K562 (cell line): Measurements from ENCODE around the gene ZNF69. TPM values are rescaled to one million over a fixed set of nuclear protein-coding genes. Genes with fewer than 3 reads are reported as not detected.

ENCODE experiments used
- ATAC-seq: fragments of 200-7000 bp; cut with Tn5 transposase; 3 replicates; pipeline ENCODE4 v1.9.1; 2020; ENCODE audit warnings: moderate library complexity
- BruUV-seq: library from RNA; stranded (reverse); fragments of 400-500 nt; replicated peaks from 2 replicates; lab custom pipeline; 2021; lab: Mats Ljungman, UMichigan
- CTCF ChIA-PET: fragments of 300-600 bp; formaldehyde crosslinking; extraction: SDS; loops from one replicate; lab custom pipeline; 2021; ENCODE audit warnings: low intra/inter-chr PET ratio; lab: Yijun Ruan, JAX
- POLR2A ChIA-PET: fragments of 300-600, 350-650 bp; sonication (Branson Sonifier 250); formaldehyde crosslinking; extraction: SDS; loops from one replicate; lab custom pipeline; 2021; ENCODE audit warnings: antibody characterized with exemption, inconsistent platforms; lab: Yijun Ruan, JAX
- DNase-seq, 4 experiments: peaks; one replicate each; pipeline versions ENCODE4 v3.0.0 to v3.0.0-alpha.2; 2011 to 2018; ENCODE audit warnings: low spot score in 3 of 4, mixed read lengths in 3 of 4; ENCODE audit errors: extremely low read depth in 1 of 4
- FAIRE-seq: peaks from 2 replicates; lab custom pipeline; 2011; peaks lifted over from hg19 to GRCh38; lab: Jason Lieb, UNC
- H2AFZ ChIP-seq: 2 replicates; pipeline ENCODE4 v1.6.0; 2011; ENCODE audit warnings: low read depth, low read length, control low read depth, inconsistent platforms
- H3K27ac ChIP-seq: fragments of 200-600 bp; 3 replicates; pipeline ENCODE4 v1.8.0; 2011; ENCODE audit warnings: low read depth, mild to moderate bottlenecking, control low read depth, inconsistent platforms, low read length, moderate library complexity, mixed read lengths; ENCODE audit errors: extremely low read depth
- H3K27me3 ChIP-seq, 2 experiments: fragments of 300-600 bp in 1 of 2; 2 replicates in 1 of 2; 3 replicates in 1 of 2; pipeline versions ENCODE4 v1.6.0 to v1.8.0; 2011; ENCODE audit warnings: inconsistent platforms in 2 of 2, low read length in 2 of 2, mild to moderate bottlenecking in 1 of 2, mixed read lengths in 1 of 2, moderate library complexity in 1 of 2; ENCODE audit not compliant: control insufficient read depth in 2 of 2, insufficient read depth in 2 of 2
- H3K36me3 ChIP-seq: fragments of 300-600 bp; 3 replicates; pipeline ENCODE4 v1.8.0; 2011; ENCODE audit warnings: mild to moderate bottlenecking, low read length, inconsistent platforms; ENCODE audit not compliant: control insufficient read depth, insufficient read depth
- H3K4me1 ChIP-seq, 2 experiments: fragments of 200-600 bp in 1 of 2; replicated peaks in 1 of 2; 2 replicates in 1 of 2; 3 replicates in 1 of 2; pipeline versions ENCODE4 v1.5.1 to v1.8.0; 2011; ENCODE audit warnings: inconsistent platforms in 2 of 2, low read length in 2 of 2, mild to moderate bottlenecking in 1 of 2, mixed read lengths in 1 of 2, moderate library complexity in 1 of 2; ENCODE audit not compliant: control insufficient read depth in 2 of 2, insufficient read depth in 2 of 2
- H3K4me2 ChIP-seq: 2 replicates; pipeline ENCODE4 v1.6.1; 2011; ENCODE audit warnings: low read length, control low read depth, inconsistent platforms, mixed read lengths; ENCODE audit not compliant: insufficient read depth
- H3K4me3 ChIP-seq: fragments of 200-600 bp; sonication (generic), shearing (Covaris generic); 2 replicates; pipeline ENCODE4 v1.5.1; 2016; ENCODE audit warnings: control low read depth, inconsistent platforms
- H3K79me2 ChIP-seq: fragments of 200-600 bp; 3 replicates; pipeline ENCODE4 v1.8.0; 2011; ENCODE audit warnings: low read length, inconsistent platforms; ENCODE audit not compliant: control insufficient read depth, insufficient read depth
- H3K9ac ChIP-seq, 2 experiments: 2 replicates each; pipeline versions ENCODE4 v1.6.0 to v1.6.1; 2011; ENCODE audit warnings: low read depth in 2 of 2, low read length in 2 of 2, control low read depth in 1 of 2, inconsistent platforms in 1 of 2, mild to moderate bottlenecking in 1 of 2, mixed read lengths in 1 of 2; ENCODE audit not compliant: insufficient read depth in 1 of 2
- H3K9me1 ChIP-seq: one replicate; pipeline ENCODE4 v1.6.0; 2011; ENCODE audit warnings: inconsistent platforms, mild to moderate bottlenecking, low read length, moderate library complexity; ENCODE audit not compliant: control insufficient read depth, insufficient read depth
- H3K9me3 ChIP-seq: replicated peaks from 2 replicates; pipeline ENCODE4 v1.5.1; 2011; ENCODE audit warnings: low read depth, low read length, inconsistent platforms; ENCODE audit not compliant: control insufficient read depth, insufficient read depth
- H4K20me1 ChIP-seq: replicated peaks from 2 replicates; pipeline ENCODE4 v1.6.1; 2011; ENCODE audit warnings: low read length, inconsistent platforms, mixed read lengths; ENCODE audit not compliant: control insufficient read depth, insufficient read depth
- BCOR ChIP-seq: fragments of 450-650 bp; IDR thresholded peaks from 2 replicates; pipeline ENCODE4 v1.6.1; 2016
- ETS2 ChIP-seq: IDR thresholded peaks from 2 replicates; pipeline ENCODE4 v1.6.1; 2016; ENCODE audit warnings: borderline replicate concordance, missing genetic modification characterization, mild to moderate bottlenecking, moderate library complexity, missing compliant biosample characterization; ENCODE audit not compliant: poor library complexity, severe bottlenecking
- GABPB1 ChIP-seq: sonication (generic); formaldehyde crosslinking; IDR thresholded peaks from 2 replicates; pipeline ENCODE4 v1.8.0; 2022; ENCODE audit warnings: mild to moderate bottlenecking, missing genetic modification reagents
- HNRNPK ChIP-seq: fragments of 200-400 bp; formaldehyde crosslinking; IDR thresholded peaks from one replicate; pipeline ENCODE4 v1.6.1; 2018; ENCODE audit warnings: mild to moderate bottlenecking, low read depth, low read length; ENCODE audit not compliant: poor library complexity, severe bottlenecking
- POLR3G ChIP-seq: IDR thresholded peaks from 2 replicates; pipeline ENCODE4 v1.6.1; 2011; ENCODE audit not compliant: insufficient read length, insufficient replicate concordance; ENCODE audit errors: extremely low read depth
- TAF15 ChIP-seq: fragments of 200-400 bp; formaldehyde crosslinking; IDR thresholded peaks from 2 replicates; pipeline ENCODE4 v1.6.1; 2017; ENCODE audit warnings: mild to moderate bottlenecking, low read depth, low read length, moderate library complexity
- TAF7 ChIP-seq: fragments of 450-650 bp; IDR thresholded peaks from 2 replicates; pipeline ENCODE4 v1.6.1; 2016; ENCODE audit warnings: missing genetic modification characterization, missing compliant biosample characterization
- TEAD1 ChIP-seq, 2 experiments: fragments of 450-650 bp in 1 of 2; sonication (generic) in 1 of 2; formaldehyde crosslinking; IDR thresholded peaks; 2 replicates each; pipeline versions ENCODE4 v1.4.0 to v1.8.0; 2020 to 2022; ENCODE audit warnings: mild to moderate bottlenecking in 2 of 2, missing genetic modification reagents in 1 of 2
- TSC22D4 ChIP-seq: fragments of 450-650 bp; IDR thresholded peaks from 2 replicates; pipeline ENCODE4 v1.6.1; 2016; ENCODE audit warnings: missing genetic modification characterization, missing biosample characterization, control low read depth
- ZNF384 ChIP-seq: IDR thresholded peaks from 2 replicates; pipeline ENCODE4 v1.6.1; 2012; ENCODE audit warnings: low read depth, low read length, improper control_type of control experiment
- WGBS: fragments of 100-300 bp; shearing (Covaris generic); methylation state at CpG from one replicate; pipeline ENCODE4 v1.1.6; 2016; ENCODE audit warnings: low coverage, mixed read lengths; ENCODE audit not compliant: insufficient coverage; ENCODE audit errors: missing lambda C conversion rate; 5-methylcytosine and 5-hydroxymethylcytosine counted together
- in situ Hi-C: fragments of 300-500 bp; cut with MboI; formaldehyde crosslinking; loops from 4 replicates; pipeline ENCODE4 v1.15.0; 2018; ENCODE audit warnings: inconsistent platforms, mixed read lengths
- intact Hi-C: fragments of 100-400 bp; cut with micrococcal nuclease; formaldehyde crosslinking; loops from 2 replicates; pipeline ENCODE4 v1.14.2; 2022
- polyA plus RNA-seq, 8 experiments: library from polyadenylated mRNA; depleted of rRNA in 4 of 8; stranded (reverse) in 5 of 8; unstranded in 3 of 8; fragments of >200 nt; fragmentation: Nextera tagmentation in 2 of 8; fragmentation: Illumina TruSeq in 1 of 8; extraction: Ambion mirVana in 2 of 8; extraction: Trizol in 1 of 8; gene quantifications; 2 replicates each; pipeline versions ENCODE4 v1.2.1 to v1.2.3, GENCODE V29; 2011 to 2014; ENCODE audit warnings: inconsistent platforms in 1 of 8, missing spikeins in 1 of 8
- total RNA-seq, 7 experiments: library from RNA; depleted of rRNA in 6 of 7; stranded (reverse); fragments of >200 nt in 6 of 7; fragmentation: Illumina TruSeq in 2 of 7; extraction: Trizol in 2 of 7; gene quantifications; 2 replicates each; pipeline versions ENCODE4 v1.2.1 to v1.2.3, GENCODE V29; 2011 to 2021; ENCODE audit warnings: low replicate concordance in 1 of 7
- TF ChIP-seq, protein P1 (sequence below): sonication (generic); formaldehyde crosslinking; IDR thresholded peaks from 2 replicates; pipeline ENCODE4 v1.5.0; 2020; ENCODE audit warnings: missing genetic modification reagents
- TF ChIP-seq, protein P2 (sequence below): sonication (generic); formaldehyde crosslinking; IDR thresholded peaks from 2 replicates; pipeline ENCODE4 v1.8.0; 2022; ENCODE audit warnings: mild to moderate bottlenecking, missing genetic modification reagents
- TF ChIP-seq, protein P3 (sequence below): fragments of 450-650 bp; IDR thresholded peaks from 2 replicates; pipeline ENCODE4 v1.6.1; 2016; ENCODE audit warnings: borderline replicate concordance
- TF ChIP-seq, protein P4 (sequence below): fragments of 250-450 bp; sonication (Bioruptor Pico); IDR thresholded peaks from 2 replicates; pipeline ENCODE4 v1.5.0; 2021

ZNF69 gene
- total and polyA plus RNA-seq, 9 of the 15 experiments (the other 6 are each of a cell fraction or from before 2014, with no cell fraction given) = 2.3 to 5.4 (median 3.6) TPM

DNA sequence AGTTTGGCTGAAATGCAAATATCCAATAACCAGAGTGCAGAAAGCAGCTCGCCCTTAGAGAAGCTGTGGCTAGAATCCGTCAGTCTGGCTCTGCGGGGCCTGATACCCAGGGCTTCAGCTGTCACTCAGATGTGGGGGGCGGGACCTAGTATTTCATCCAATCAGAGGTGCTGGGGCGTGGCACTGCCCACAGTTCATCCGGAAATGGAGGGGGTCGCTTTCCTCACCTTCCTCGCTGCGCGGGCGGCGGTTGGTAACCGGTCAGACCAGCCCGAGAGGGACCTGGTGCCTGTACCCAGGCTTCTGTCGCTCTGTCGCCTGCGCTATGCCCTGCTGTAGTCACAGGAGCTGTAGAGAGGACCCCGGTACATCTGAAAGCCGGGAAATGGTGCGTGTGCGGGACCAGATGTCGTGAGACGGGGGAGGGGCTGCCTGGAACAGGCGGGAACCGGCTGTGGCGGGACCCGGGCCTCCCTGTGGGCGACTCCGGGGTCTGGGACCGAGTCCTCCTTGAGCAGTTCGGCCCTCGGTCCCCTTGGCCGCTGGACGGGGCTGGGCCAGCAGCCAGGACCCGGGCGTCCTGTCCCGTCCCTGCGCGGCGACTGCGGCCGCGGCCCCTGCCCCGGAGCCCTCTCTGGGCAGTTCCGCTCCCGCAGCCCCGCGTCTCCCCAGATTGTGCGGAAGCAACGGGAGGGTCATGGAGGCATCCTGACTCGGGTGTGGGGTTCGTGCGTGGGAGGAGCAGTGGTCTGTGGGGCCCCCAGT lies 37.5 kb downstream of the ZNF69 start, which contains the start of gene ZNF700:
ZNF700 (plus strand) TSS at position 222 of the 765 bp plus-strand sequence; CDS start at position 326, 104 bp downstream.
- in situ Hi-C loops (no loop called here), intact Hi-C loops (loop anchor here (1.0 kb wide), 1 partner anchor 216 kb away; no protein-coding TSS in a partner anchor)
- H3K27me3 ChIP-seq = no peaks in the 10 kb centered on the region
- FAIRE-seq (peak; percentile 95), DNase-seq (peak; percentile 94 to 97 (median 94)), ATAC-seq (peak; percentile 96)
- H3K9me3 ChIP-seq = no peaks in the 10 kb centered on the region
- H3K4me3 ChIP-seq = peak within 1 kb of the TSS; percentile 83
- under 1% methylated on average over 38 of the region's 53 CpGs for WGBS
- ChIA-PET POLR2A (interaction anchor here (1.0 to 1.9 kb wide), 3 partner anchors 11 to 65 kb away, joined by 3 to 6 read pairs (median 3); no protein-coding TSS in a partner anchor), CTCF (no interaction called here)
- H3K9ac ChIP-seq = peak within 1 kb of the TSS; percentile 96 to 97
- TSS peak; percentile 65 for BruUV-seq
- peak within 1 kb of the TSS; percentile 94 for H3K27ac ChIP-seq
- peak within 1 kb of the TSS; percentile 97 for H2AFZ ChIP-seq
- peak within 1 kb of the TSS; percentile 96 for H3K4me2 ChIP-seq
- H3K9me1 ChIP-seq = no peaks in the 10 kb centered on the region
- no peaks in the 10 kb centered on the region for H4K20me1 ChIP-seq
- peaks cover 12 to 26% of the 10 kb centered on the region in 2 experiments; a peak in 4 of 5 replicates for H3K4me1 ChIP-seq
- peaks cover 46% of the 10 kb centered on the region for H3K79me2 ChIP-seq
- peaks cover 23% of the 10 kb centered on the region for H3K36me3 ChIP-seq
- no peak for TF ChIP-seq TSC22D4
- TF ChIP-seq, protein P1, sequence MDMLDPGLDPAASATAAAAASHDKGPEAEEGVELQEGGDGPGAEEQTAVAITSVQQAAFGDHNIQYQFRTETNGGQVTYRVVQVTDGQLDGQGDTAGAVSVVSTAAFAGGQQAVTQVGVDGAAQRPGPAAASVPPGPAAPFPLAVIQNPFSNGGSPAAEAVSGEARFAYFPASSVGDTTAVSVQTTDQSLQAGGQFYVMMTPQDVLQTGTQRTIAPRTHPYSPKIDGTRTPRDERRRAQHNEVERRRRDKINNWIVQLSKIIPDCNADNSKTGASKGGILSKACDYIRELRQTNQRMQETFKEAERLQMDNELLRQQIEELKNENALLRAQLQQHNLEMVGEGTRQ (CRISPR knock-in tag) = no peak
- no peak for TF ChIP-seq POLR3G
- peak in 1 of 2 experiments; percentile 87; a peak in 2 of 4 replicates for TF ChIP-seq TEAD1 (CRISPR knock-in tag; IDR thresholded peaks at IDR 0.05)
- TF ChIP-seq HNRNPK = no peak
- no peak for TF ChIP-seq TAF15
- TF ChIP-seq ZNF384 = no peak
- no peak for TF ChIP-seq ETS2 (tag)
- TF ChIP-seq BCOR = peak; percentile 62; the same call in 1 of the 2 replicates
- peak; percentile 76; the same call in 1 of the 2 replicates for TF ChIP-seq GABPB1 (CRISPR knock-in tag)
- TF ChIP-seq, protein P2, sequence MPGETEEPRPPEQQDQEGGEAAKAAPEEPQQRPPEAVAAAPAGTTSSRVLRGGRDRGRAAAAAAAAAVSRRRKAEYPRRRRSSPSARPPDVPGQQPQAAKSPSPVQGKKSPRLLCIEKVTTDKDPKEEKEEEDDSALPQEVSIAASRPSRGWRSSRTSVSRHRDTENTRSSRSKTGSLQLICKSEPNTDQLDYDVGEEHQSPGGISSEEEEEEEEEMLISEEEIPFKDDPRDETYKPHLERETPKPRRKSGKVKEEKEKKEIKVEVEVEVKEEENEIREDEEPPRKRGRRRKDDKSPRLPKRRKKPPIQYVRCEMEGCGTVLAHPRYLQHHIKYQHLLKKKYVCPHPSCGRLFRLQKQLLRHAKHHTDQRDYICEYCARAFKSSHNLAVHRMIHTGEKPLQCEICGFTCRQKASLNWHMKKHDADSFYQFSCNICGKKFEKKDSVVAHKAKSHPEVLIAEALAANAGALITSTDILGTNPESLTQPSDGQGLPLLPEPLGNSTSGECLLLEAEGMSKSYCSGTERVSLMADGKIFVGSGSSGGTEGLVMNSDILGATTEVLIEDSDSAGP (CRISPR knock-in tag) = no peak
- peak; percentile 88 for TF ChIP-seq TAF7 (tag)
- TF ChIP-seq, protein P3, sequence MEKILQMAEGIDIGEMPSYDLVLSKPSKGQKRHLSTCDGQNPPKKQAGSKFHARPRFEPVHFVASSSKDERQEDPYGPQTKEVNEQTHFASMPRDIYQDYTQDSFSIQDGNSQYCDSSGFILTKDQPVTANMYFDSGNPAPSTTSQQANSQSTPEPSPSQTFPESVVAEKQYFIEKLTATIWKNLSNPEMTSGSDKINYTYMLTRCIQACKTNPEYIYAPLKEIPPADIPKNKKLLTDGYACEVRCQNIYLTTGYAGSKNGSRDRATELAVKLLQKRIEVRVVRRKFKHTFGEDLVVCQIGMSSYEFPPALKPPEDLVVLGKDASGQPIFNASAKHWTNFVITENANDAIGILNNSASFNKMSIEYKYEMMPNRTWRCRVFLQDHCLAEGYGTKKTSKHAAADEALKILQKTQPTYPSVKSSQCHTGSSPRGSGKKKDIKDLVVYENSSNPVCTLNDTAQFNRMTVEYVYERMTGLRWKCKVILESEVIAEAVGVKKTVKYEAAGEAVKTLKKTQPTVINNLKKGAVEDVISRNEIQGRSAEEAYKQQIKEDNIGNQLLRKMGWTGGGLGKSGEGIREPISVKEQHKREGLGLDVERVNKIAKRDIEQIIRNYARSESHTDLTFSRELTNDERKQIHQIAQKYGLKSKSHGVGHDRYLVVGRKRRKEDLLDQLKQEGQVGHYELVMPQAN = peak; percentile 71; the same call in 1 of the 2 replicates
- TF ChIP-seq, protein P4, sequence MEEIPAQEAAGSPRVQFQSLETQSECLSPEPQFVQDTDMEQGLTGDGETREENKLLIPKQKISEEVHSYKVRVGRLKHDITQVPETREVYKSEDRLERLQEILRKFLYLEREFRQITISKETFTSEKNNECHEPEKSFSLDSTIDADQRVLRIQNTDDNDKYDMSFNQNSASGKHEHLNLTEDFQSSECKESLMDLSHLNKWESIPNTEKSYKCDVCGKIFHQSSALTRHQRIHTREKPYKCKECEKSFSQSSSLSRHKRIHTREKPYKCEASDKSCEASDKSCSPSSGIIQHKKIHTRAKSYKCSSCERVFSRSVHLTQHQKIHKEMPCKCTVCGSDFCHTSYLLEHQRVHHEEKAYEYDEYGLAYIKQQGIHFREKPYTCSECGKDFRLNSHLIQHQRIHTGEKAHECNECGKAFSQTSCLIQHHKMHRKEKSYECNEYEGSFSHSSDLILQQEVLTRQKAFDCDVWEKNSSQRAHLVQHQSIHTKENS (CRISPR knock-in tag) = no peak
